ENCODE data around the gene S100A9. TPM values are rescaled to one million over a fixed set of nuclear protein-coding genes. Genes with fewer than 3 reads are reported as not detected.

Gene S100A9
- total RNA-seq, 1 experiment from 2014 or later = 0.33 TPM

DNA sequence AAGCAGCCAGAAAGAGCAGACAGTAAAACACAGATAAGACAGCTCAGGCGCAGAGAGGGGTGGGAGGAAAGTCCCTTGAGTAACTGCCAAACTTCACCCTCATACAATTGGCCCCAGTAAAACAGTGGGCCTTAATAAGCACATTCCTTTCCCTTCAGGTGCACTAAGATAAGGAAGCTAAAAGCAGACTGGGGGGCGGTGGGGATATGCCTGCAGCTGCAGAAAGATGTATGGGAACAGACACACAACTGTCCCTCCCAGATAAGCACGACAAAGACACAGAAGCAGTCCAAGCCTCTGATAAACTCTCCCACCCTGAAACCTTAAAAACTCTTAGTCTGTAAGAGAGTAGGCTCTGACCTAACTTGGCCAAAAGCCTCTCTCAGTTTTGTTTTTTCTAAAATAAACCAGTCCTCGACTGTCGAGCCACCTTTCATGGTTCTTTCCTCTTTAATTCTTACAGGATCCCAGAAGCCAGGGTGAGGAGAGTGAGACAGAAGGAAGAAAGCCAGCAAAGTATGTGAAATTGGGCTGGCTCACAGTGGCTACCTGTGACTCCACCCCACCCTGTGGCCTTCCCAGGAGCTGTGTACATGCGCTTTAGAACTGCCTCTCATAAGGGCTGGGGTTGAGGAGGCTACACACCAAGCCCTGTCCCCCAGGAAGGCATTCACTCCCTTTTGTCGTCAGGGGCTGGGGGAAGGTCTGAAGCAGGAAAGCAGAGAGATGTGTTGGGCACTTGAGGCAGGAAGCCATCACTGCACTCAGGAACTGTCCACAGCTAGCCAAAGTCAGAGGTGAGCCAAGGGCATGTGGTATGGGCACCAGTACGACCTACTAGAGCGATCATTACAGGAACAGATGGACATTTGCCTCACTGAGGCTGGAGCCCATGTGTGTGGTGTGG is 13.6 kb upstream of the S100A9 start:
- ChIA-PET CTCF (interaction anchor here (0.6 to 1.6 kb wide), 8 partner anchors 9 to 1710 kb away, joined by 3 to 10 read pairs (median 3); no protein-coding TSS in a partner anchor), POLR2A (no interaction called here)
- H3K36me3 Mint-ChIP-seq = no peaks in the 10 kb centered on the region
- H3K4me1 Mint-ChIP-seq = peaks cover 10% of the 10 kb centered on the region
- no peak overlapping the region for H3K27ac Mint-ChIP-seq
- DNase-seq (ENCODE audit: low spot score) (no peak), ATAC-seq (no peak)
- no peak for TF ChIP-seq GTF2I (CRISPR knock-in tag; conservative IDR thresholded peaks at IDR 0.05)
- no peak for TF ChIP-seq SOX15 (CRISPR knock-in tag; IDR thresholded peaks at IDR 0.05)
- TF ChIP-seq, protein P1, sequence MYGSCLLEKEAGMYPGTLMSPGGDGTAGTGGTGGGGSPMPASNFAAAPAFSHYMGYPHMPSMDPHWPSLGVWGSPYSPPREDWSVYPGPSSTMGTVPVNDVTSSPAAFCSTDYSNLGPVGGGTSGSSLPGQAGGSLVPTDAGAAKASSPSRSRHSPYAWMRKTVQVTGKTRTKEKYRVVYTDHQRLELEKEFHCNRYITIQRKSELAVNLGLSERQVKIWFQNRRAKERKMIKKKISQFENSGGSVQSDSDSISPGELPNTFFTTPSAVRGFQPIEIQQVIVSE (CRISPR knock-in tag; IDR thresholded peaks at IDR 0.05; ENCODE audit: borderline replicate concordance) = no peak
- no peak for TF ChIP-seq ARID4B (CRISPR knock-in tag; IDR thresholded peaks at IDR 0.05; ENCODE audit: borderline replicate concordance)
- no peak for TF ChIP-seq ATF1 (CRISPR knock-in tag; IDR thresholded peaks at IDR 0.05)
- TF ChIP-seq ZNF671 (CRISPR knock-in tag; IDR thresholded peaks at IDR 0.05) = no peak
- TF ChIP-seq ZBTB21 (CRISPR knock-in tag; IDR thresholded peaks at IDR 0.05; ENCODE audit: borderline replicate concordance) = no peak
- TF ChIP-seq ZNF219 (CRISPR knock-in tag; IDR thresholded peaks at IDR 0.05; ENCODE audit: borderline replicate concordance) = no peak
- TF ChIP-seq ZNF138 (CRISPR knock-in tag; conservative IDR thresholded peaks at IDR 0.05) = no peak
- no peak for TF ChIP-seq FOXP1 (CRISPR knock-in tag; IDR thresholded peaks at IDR 0.05; ENCODE audit: borderline replicate concordance)
- no peak for TF ChIP-seq NR3C1 (CRISPR knock-in tag; conservative IDR thresholded peaks at IDR 0.05; ENCODE audit: low read depth)
- TF ChIP-seq, protein P2, sequence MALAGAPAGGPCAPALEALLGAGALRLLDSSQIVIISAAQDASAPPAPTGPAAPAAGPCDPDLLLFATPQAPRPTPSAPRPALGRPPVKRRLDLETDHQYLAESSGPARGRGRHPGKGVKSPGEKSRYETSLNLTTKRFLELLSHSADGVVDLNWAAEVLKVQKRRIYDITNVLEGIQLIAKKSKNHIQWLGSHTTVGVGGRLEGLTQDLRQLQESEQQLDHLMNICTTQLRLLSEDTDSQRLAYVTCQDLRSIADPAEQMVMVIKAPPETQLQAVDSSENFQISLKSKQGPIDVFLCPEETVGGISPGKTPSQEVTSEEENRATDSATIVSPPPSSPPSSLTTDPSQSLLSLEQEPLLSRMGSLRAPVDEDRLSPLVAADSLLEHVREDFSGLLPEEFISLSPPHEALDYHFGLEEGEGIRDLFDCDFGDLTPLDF (CRISPR knock-in tag; IDR thresholded peaks at IDR 0.05) = no peak
- no peak for TF ChIP-seq GRHL2 (CRISPR knock-in tag; IDR thresholded peaks at IDR 0.05; ENCODE audit: insufficient replicate concordance, severe bottlenecking)
- no peak for TF ChIP-seq NR2C2 (CRISPR knock-in tag; IDR thresholded peaks at IDR 0.05)
- no peak overlapping the region for H3K4me3 Mint-ChIP-seq
- peaks cover 4% of the 10 kb centered on the region for H3K27me3 Mint-ChIP-seq (ENCODE audit: low read depth)
- no peaks in the 10 kb centered on the region for H3K9me3 Mint-ChIP-seq

DNA sequence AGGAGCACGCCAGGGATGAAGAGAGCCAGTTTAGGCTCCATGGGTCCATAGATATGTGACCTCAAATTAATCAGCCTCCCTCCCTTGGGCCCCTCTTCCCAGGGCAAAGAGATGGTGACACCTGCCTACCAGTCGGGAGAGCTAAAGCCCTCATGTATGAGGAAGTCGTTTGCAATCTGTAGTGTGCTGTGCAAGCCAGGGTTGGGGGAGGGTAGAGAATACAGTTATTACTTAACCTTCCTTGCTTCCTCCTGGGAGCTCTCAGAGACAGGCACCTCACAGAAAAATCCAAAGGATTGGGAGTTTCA is 13.0 kb upstream of the S100A9 start:
- Mint-ChIP-seq H3K4me1 (peaks cover 12% of the 10 kb centered on the region), H3K4me3 (no peak overlapping the region), H3K27ac (no peak overlapping the region), H3K9me3 (no peaks in the 10 kb centered on the region), H3K36me3 (no peaks in the 10 kb centered on the region), H3K27me3 (ENCODE audit: low read depth) (peaks cover 10% of the 10 kb centered on the region)
- ChIA-PET CTCF (interaction anchor here (0.9 to 1.5 kb wide), 3 partner anchors 9 to 151 kb away, joined by 3 to 4 read pairs (median 3); no protein-coding TSS in a partner anchor), POLR2A (no interaction called here)
- no peak for DNase-seq (ENCODE audit: low spot score)
- no peak for TF ChIP-seq GABPB1 (CRISPR knock-in tag; IDR thresholded peaks at IDR 0.05)
- TF ChIP-seq NR2C2 (CRISPR knock-in tag; IDR thresholded peaks at IDR 0.05) = no peak
- no peak for TF ChIP-seq E2F4 (CRISPR knock-in tag; IDR thresholded peaks at IDR 0.05; ENCODE audit: borderline replicate concordance, low read depth)
- ATAC-seq = no peak
